ENCODE data around the gene TP53TG5.

Gene TP53TG5

GRCh38 chr20:45322952-45323383 lies 55.2 kb downstream of the TP53TG5 start:
- H3K79me2 ChIP-seq (ENCODE audit: control insufficient read depth, low read length), result no peaks in the 10 kb centered on the region
- H3K27me3 ChIP-seq (ENCODE audit: control insufficient read depth, low read length), result no peaks in the 10 kb centered on the region; the same call in 1 of the 2 replicates
- no peaks in the 10 kb centered on the region for H3K36me3 ChIP-seq (ENCODE audit: control insufficient read depth, low read length)
- no peaks in the 10 kb centered on the region for H3K9me2 ChIP-seq (replicated peaks; ENCODE audit: control insufficient read depth, low read length)
- peaks cover 11% of the 10 kb centered on the region for H3F3A ChIP-seq (ENCODE audit: control insufficient read depth, insufficient read depth)
- no peak overlapping the region for H3K4me3 ChIP-seq (ENCODE audit: low read length)
- no peaks in the 10 kb centered on the region for H4K20me1 ChIP-seq (ENCODE audit: control insufficient read depth, insufficient read depth, low read depth, low read length)
- H3K4me2 ChIP-seq (ENCODE audit: low read length), result no peak overlapping the region
- H3K9me3 ChIP-seq (ENCODE audit: control insufficient read depth, insufficient read depth, low read length), result no peaks in the 10 kb centered on the region
- no peak overlapping the region for H3K27ac ChIP-seq (ENCODE audit: low read depth, low read length)
- H3K4me1 ChIP-seq (ENCODE audit: control insufficient read depth, low read length), result peaks cover 39% of the 10 kb centered on the region
- TF ChIP-seq EZH2phosphoT487 (IDR thresholded peaks at IDR 0.05; ENCODE audit: borderline replicate concordance, low read length) (no peak), CTCF (IDR thresholded peaks at IDR 0.05; ENCODE audit: low read depth, low read length, poor library complexity, severe bottlenecking) (peak; percentile 33)

Data from DOHH2 (cell line).